ENCODE measurements around the gene WNK2.

- TF ChIP-seq CTCF (IDR thresholded peaks at IDR 0.05) (no peak), POLR2A (IDR thresholded peaks at IDR 0.05) (no peak)
These were observed 34.2 kb downstream of the WNK2 start for GRCh38 chr9:93218161-93218560.

Measured in adrenal gland (tissue), 5 donors.